ENCODE measurements around the gene VIPR1.

VIPR1 gene

DNA sequence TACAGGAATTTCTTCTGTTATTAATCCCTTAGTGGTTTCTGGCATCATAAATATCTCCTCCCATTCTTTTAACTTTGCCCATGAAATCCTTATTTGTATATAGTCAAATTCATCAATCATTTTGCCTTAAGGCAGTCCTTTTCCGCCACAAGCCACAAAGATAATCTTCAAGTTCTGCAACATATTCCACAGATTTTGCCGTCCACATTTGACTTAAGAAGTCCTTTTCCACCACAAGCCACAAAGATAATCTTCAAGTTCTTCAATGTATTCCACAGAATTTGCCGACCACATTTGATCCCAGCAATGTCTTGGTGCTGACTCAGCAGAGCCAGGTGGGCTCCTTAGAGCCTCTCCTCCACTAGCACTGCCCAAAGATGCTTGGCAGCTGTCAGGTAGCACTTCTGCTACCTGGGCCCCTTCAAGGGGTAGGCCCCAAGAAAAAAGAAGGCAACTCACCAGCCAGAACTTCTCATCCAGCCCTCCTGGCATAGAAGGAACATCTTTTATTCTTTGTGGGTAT lies 44.3 kb downstream of the VIPR1 start:
- Histone ChIP-seq H3K9me2 (replicated peaks; ENCODE audit: control insufficient read depth, low read length) (no peaks in the 10 kb centered on the region), H3K27me3 (ENCODE audit: control insufficient read depth, low read length) (no peaks in the 10 kb centered on the region), H3K79me2 (ENCODE audit: control insufficient read depth, low read length) (no peaks in the 10 kb centered on the region), H3K27ac (ENCODE audit: low read depth, low read length) (no peak overlapping the region), H3K9me3 (ENCODE audit: control insufficient read depth, insufficient read depth, low read length) (no peaks in the 10 kb centered on the region), H3K4me1 (ENCODE audit: control insufficient read depth, low read length) (no peaks in the 10 kb centered on the region), H3K4me3 (ENCODE audit: low read length) (no peak overlapping the region), H3F3A (ENCODE audit: control insufficient read depth, insufficient read depth) (no peaks in the 10 kb centered on the region), H3K4me2 (ENCODE audit: low read length) (no peak overlapping the region), H3K36me3 (ENCODE audit: control insufficient read depth, low read length) (peaks cover 11% of the 10 kb centered on the region; the same call in 1 of the 2 replicates), H4K20me1 (ENCODE audit: control insufficient read depth, insufficient read depth, low read depth, low read length) (no peaks in the 10 kb centered on the region)
- TF ChIP-seq EZH2phosphoT487 (IDR thresholded peaks at IDR 0.05; ENCODE audit: borderline replicate concordance, low read length), result no peak
- TF ChIP-seq, protein P1, sequence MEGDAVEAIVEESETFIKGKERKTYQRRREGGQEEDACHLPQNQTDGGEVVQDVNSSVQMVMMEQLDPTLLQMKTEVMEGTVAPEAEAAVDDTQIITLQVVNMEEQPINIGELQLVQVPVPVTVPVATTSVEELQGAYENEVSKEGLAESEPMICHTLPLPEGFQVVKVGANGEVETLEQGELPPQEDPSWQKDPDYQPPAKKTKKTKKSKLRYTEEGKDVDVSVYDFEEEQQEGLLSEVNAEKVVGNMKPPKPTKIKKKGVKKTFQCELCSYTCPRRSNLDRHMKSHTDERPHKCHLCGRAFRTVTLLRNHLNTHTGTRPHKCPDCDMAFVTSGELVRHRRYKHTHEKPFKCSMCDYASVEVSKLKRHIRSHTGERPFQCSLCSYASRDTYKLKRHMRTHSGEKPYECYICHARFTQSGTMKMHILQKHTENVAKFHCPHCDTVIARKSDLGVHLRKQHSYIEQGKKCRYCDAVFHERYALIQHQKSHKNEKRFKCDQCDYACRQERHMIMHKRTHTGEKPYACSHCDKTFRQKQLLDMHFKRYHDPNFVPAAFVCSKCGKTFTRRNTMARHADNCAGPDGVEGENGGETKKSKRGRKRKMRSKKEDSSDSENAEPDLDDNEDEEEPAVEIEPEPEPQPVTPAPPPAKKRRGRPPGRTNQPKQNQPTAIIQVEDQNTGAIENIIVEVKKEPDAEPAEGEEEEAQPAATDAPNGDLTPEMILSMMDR (IDR thresholded peaks at IDR 0.05; ENCODE audit: low read depth, low read length, poor library complexity, severe bottlenecking), result no peak

DNA sequence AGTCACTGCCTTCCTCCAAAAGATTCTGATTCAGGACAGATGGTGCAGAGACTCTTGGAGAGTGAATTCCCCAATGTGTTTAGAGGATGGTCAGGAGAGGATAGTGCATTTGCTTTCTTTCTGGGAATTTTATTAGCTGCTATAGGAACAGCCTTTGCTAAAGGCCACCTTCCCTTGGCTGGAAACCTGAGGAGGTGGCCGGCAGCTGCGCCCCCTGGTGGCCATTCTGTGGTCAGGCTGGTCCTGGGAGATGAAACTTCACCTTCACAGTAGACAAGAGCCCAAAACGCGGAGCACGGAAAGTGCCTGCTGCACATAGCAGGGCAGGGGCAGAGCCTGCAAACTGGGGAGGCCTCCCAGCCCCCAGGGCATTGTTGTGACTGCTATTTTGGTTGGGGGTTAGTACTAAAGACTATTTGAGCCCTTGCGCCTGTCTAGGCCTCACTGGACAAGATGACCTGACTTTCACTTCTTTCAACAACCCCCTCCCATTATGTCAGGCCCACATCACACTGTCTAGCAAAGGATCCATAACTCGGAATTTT lies 45.0 kb downstream of the VIPR1 start:
- no peaks in the 10 kb centered on the region for H3K27me3 ChIP-seq (ENCODE audit: control insufficient read depth, low read length)
- no peak overlapping the region for H3K27ac ChIP-seq (ENCODE audit: low read depth, low read length)
- H3K4me1 ChIP-seq (ENCODE audit: control insufficient read depth, low read length), result no peaks in the 10 kb centered on the region
- H3K9me3 ChIP-seq (ENCODE audit: control insufficient read depth, insufficient read depth, low read length), result no peaks in the 10 kb centered on the region
- H3K79me2 ChIP-seq (ENCODE audit: control insufficient read depth, low read length), result no peaks in the 10 kb centered on the region
- H3K36me3 ChIP-seq (ENCODE audit: control insufficient read depth, low read length), result peaks cover 16% of the 10 kb centered on the region
- TF ChIP-seq, protein P1 (IDR thresholded peaks at IDR 0.05; ENCODE audit: low read depth, low read length, poor library complexity, severe bottlenecking), result peak; percentile 98
- TF ChIP-seq EZH2phosphoT487 (IDR thresholded peaks at IDR 0.05; ENCODE audit: borderline replicate concordance, low read length), result no peak
- H3K4me3 ChIP-seq (ENCODE audit: low read length), result no peak overlapping the region
- no peaks in the 10 kb centered on the region for H4K20me1 ChIP-seq (ENCODE audit: control insufficient read depth, insufficient read depth, low read depth, low read length)
- H3K4me2 ChIP-seq (ENCODE audit: low read length), result no peak overlapping the region
- H3F3A ChIP-seq (ENCODE audit: control insufficient read depth, insufficient read depth), result no peaks in the 10 kb centered on the region
- H3K9me2 ChIP-seq (replicated peaks; ENCODE audit: control insufficient read depth, low read length), result no peaks in the 10 kb centered on the region

DNA sequence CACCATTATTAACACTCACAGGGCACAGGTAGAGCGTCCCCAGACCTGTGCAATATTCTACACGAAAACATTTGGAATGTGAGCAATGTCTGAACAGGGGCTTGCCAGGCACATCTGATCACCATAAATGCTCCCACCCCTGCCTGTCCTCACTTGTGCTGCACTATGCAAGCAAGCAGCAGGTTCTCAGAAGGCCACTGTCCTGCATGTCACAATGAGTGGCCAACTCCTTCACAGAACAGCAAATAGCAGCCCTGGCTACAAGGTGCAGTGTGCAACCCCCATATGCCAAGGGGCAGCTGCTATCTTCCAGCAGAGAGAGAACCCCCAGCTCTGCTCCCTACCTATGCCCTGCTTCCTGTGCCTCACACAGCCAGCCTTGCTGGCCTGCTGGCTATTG lies 46.7 kb downstream of the VIPR1 start:
- Histone ChIP-seq H3K27ac (ENCODE audit: low read depth, low read length) (no peak overlapping the region), H3K4me1 (ENCODE audit: control insufficient read depth, low read length) (no peaks in the 10 kb centered on the region), H3F3A (ENCODE audit: control insufficient read depth, insufficient read depth) (no peaks in the 10 kb centered on the region), H3K9me3 (ENCODE audit: control insufficient read depth, insufficient read depth, low read length) (no peaks in the 10 kb centered on the region), H3K4me2 (ENCODE audit: low read length) (no peak overlapping the region), H3K27me3 (ENCODE audit: control insufficient read depth, low read length) (no peaks in the 10 kb centered on the region), H3K79me2 (ENCODE audit: control insufficient read depth, low read length) (no peaks in the 10 kb centered on the region), H3K9me2 (replicated peaks; ENCODE audit: control insufficient read depth, low read length) (no peaks in the 10 kb centered on the region), H3K4me3 (ENCODE audit: low read length) (no peak overlapping the region), H3K36me3 (ENCODE audit: control insufficient read depth, low read length) (peaks cover 33% of the 10 kb centered on the region), H4K20me1 (ENCODE audit: control insufficient read depth, insufficient read depth, low read depth, low read length) (no peaks in the 10 kb centered on the region)
- no peak for TF ChIP-seq EZH2phosphoT487 (IDR thresholded peaks at IDR 0.05; ENCODE audit: borderline replicate concordance, low read length)
- TF ChIP-seq, protein P1 (IDR thresholded peaks at IDR 0.05; ENCODE audit: low read depth, low read length, poor library complexity, severe bottlenecking), result no peak

Measured in DOHH2 (cell line).